Activated CD8-positive, alpha-beta memory T cell treated with anti-CD3 and anti-CD28 coated beads, Interleukin-2, amount 10 ng/mL, durations not matched to agents 7 days and 5 days (primary cell): Measurements from ENCODE around the gene CDHR3. TPM values are rescaled to one million over a fixed set of nuclear protein-coding genes. Genes with fewer than 3 reads are reported as not detected.

Experiments used
- ATAC-seq: fragments of 150-1000 bp; cut with Tn5 transposase; one replicate; pipeline ENCODE4 v1.10.0; 2021; ENCODE audit warnings: moderate library complexity
- CTCF ChIA-PET: fragments of 350-600 bp; sonication (Branson Sonifier 250); formaldehyde crosslinking; loops from one replicate; lab custom pipeline; 2021; ENCODE audit warnings: antibody characterized with exemption; lab: Charles Lee
- DNase-seq: peaks from one replicate; pipeline ENCODE4 v3.0.0-alpha.2; 2020
- H3K27ac Mint-ChIP-seq: one replicate; pipeline ENCODE4 v1.8.0; 2021; ENCODE audit warnings: mild to moderate bottlenecking, mixed read lengths
- H3K27me3 Mint-ChIP-seq: one replicate; pipeline ENCODE4 v1.8.0; 2021; ENCODE audit warnings: mixed read lengths
- H3K36me3 Mint-ChIP-seq: one replicate; pipeline ENCODE4 v1.8.0; 2021; ENCODE audit warnings: mild to moderate bottlenecking, mixed read lengths
- H3K4me1 Mint-ChIP-seq: one replicate; pipeline ENCODE4 v1.8.0; 2021; ENCODE audit warnings: mixed read lengths
- H3K4me3 Mint-ChIP-seq: one replicate; pipeline ENCODE4 v1.8.0; 2021; ENCODE audit warnings: mild to moderate bottlenecking, moderate library complexity, mixed read lengths
- H3K9me3 Mint-ChIP-seq: one replicate; pipeline ENCODE4 v1.8.0; 2022; ENCODE audit warnings: low read depth, mixed read lengths
- total RNA-seq, 2 experiments: library from RNA; stranded (reverse); gene quantifications; one replicate each; pipeline ENCODE4 v1.2.3, GENCODE V29; 2021

Gene CDHR3
- total RNA-seq, 2 experiments from 2014 or later: 0.30 to 0.58 TPM

DNA sequence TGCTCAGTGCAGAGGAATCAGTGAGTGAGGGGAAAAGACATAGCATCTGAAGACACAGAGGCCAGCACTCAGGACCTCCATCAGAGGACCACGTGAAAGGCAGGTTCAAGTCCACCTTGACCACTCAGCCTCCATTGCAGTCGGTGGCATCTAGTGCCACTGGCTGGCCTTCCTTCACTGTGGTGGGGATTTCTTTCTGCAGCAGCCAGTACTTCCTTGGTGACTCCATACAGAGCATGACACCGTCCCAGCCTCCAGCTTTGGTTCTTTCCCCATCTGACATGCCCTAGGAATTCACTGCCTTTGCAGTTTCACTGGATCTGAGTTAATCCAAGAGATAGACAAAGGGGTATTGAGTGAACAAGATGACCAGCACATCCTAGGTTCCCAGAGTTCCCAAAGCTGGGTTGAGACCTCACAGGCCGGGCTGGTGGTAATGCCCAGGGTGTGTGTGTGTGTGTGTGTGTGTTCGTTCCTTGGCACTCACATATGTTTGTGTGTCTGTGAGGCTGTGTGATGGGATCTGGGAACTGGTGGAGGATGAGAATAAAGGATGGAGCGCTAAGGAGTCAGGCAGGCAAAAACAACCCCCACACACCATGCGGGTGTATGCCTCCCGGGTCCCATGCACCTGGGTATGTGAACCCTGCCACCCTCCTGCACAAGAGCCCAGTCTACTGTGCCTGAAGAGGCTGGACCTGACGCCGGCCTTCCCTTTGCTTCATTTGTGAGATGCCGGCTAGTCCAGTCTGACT lies 91.3 kb downstream of the CDHR3 start:
- H3K9me3 Mint-ChIP-seq: no peaks in the 10 kb centered on the region
- no peak overlapping the region for H3K27ac Mint-ChIP-seq
- CTCF ChIA-PET: interaction anchor here (4.8 to 6.1 kb wide), 2 partner anchors 99 to 111 kb away, joined by 40 to 140 read pairs; no protein-coding TSS in a partner anchor
- H3K4me1 Mint-ChIP-seq: peaks cover 26% of the 10 kb centered on the region
- DNase-seq (no peak), ATAC-seq (no peak)
- H3K4me3 Mint-ChIP-seq: no peak overlapping the region
- peaks cover 20% of the 10 kb centered on the region for H3K27me3 Mint-ChIP-seq
- no peaks in the 10 kb centered on the region for H3K36me3 Mint-ChIP-seq

DNA sequence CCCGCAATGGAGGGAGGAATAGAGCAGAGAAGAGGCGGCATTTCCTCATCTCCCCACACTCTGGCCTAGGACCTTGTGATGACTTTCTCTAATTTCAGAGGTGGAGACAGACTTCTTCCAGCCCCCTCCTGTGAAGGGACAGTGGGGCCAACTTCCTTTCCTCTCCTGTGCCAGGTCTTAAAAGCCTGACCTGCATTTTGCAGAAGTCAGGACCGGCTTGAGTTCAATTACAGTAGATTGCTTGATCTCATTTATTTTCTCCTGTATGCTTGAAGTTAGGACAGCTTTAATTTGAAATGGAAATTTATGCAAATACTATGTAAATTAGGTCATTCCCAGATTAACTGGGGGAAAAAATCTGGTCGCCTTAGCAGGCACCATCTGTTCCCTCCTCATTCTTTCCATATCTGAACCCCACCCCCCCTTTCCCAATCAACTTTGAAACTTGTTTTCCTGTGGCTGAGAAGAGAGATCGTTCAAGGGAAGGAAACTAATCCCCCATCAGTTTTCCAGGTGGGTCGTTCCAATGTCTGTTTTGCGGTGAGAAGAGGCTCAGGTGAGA lies 92.0 kb downstream of the CDHR3 start:
- Mint-ChIP-seq H3K27me3 (peaks cover 20% of the 10 kb centered on the region), H3K4me3 (no peak overlapping the region), H3K9me3 (no peaks in the 10 kb centered on the region), H3K27ac (no peak overlapping the region), H3K4me1 (peaks cover 28% of the 10 kb centered on the region), H3K36me3 (no peaks in the 10 kb centered on the region)
- DNase-seq (no peak), ATAC-seq (no peak)
- CTCF ChIA-PET: interaction anchor here (4.5 to 6.1 kb wide), 3 partner anchors 16 to 110 kb away, joined by 18 to 140 read pairs (median 40); no protein-coding TSS in a partner anchor

DNA sequence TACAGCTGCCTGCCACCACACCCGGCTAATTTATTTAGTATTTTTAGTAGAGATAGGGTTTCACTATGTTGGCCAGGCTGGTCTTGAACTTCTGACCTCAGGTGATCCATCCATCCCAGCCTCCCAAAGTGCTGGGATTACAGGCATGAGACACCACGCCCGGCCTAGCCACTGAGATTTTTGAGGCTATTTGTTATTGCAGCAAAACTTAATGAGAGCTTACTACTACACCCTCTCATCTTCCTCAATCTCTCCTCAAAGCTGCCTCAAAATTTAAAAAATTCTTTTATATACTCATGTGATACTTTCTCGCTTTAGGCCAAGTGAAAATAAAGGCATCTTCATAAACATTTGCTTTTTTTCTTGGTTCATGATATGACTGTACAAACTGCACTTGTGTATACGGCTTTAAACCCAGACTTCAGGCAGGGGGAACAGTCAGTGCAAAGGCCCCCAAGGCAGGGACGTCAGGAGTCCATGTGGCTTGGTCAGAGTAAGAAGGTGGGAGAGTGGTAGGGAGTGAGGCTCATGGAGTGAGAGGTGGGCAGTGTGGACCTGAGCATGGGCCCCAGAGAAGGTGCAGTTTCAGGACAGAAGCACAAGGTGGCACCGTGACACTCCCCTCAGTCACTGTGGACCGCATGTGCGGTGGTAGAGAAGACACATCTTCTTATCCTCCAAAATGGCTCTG lies 93.6 kb downstream of the CDHR3 start:
- Mint-ChIP-seq H3K36me3 (no peaks in the 10 kb centered on the region), H3K27ac (peak overlapping the region; percentile 35), H3K27me3 (peaks cover 20% of the 10 kb centered on the region), H3K4me1 (peaks cover 28% of the 10 kb centered on the region), H3K9me3 (no peaks in the 10 kb centered on the region), H3K4me3 (no peak overlapping the region)
- ATAC-seq: peak; percentile 99
- CTCF ChIA-PET: interaction anchor here (1.2 to 6.1 kb wide), 14 partner anchors 9 to 296 kb away, joined by 3 to 140 read pairs (median 7); no protein-coding TSS in a partner anchor
- peak; percentile 81 for DNase-seq

DNA sequence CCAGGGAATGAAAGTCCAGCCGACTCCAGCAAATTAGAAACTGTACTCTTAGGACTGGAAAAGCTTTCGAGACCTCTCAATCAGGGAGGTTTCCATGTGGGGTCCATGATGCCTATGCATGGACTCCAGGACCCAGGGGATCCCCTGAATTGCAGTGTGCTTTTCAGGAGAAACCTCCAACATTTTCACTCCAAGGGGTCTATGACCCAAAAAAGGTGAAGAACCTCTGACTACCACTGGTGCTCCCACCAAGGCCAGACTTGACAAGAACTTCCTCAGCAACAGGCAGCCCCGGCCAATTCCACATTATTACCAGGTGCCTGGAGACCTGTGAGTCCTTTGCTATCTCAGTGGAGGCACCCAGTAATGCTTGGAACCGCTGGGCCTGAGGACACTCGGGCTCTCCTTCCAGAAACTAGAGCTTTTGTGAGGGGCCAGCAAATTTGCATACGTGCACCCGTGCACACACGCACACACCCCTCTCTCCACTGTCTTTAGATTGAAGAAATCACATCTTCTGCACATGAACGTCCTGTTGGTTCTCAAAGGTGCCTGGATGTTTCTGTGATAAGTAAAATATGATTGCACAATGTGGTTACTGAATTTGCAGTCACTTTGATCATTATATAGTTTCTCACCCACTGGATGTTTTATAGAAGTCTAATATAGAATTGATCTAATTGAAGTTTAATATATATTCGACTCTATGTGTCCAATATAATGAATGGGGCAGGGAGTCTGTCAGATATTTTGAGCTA lies 94.3 kb downstream of the CDHR3 start:
- H3K36me3 Mint-ChIP-seq: no peaks in the 10 kb centered on the region
- no peak overlapping the region for H3K4me3 Mint-ChIP-seq
- H3K27me3 Mint-ChIP-seq: peaks cover 14% of the 10 kb centered on the region
- H3K9me3 Mint-ChIP-seq: no peaks in the 10 kb centered on the region
- H3K27ac Mint-ChIP-seq: no peak overlapping the region
- CTCF ChIA-PET: interaction anchor here (0.7 to 6.1 kb wide), 16 partner anchors 10 to 114 kb away, joined by 3 to 140 read pairs (median 6); no protein-coding TSS in a partner anchor
- H3K4me1 Mint-ChIP-seq: peaks cover 34% of the 10 kb centered on the region
- no peak for ATAC-seq
- DNase-seq: no peak

DNA sequence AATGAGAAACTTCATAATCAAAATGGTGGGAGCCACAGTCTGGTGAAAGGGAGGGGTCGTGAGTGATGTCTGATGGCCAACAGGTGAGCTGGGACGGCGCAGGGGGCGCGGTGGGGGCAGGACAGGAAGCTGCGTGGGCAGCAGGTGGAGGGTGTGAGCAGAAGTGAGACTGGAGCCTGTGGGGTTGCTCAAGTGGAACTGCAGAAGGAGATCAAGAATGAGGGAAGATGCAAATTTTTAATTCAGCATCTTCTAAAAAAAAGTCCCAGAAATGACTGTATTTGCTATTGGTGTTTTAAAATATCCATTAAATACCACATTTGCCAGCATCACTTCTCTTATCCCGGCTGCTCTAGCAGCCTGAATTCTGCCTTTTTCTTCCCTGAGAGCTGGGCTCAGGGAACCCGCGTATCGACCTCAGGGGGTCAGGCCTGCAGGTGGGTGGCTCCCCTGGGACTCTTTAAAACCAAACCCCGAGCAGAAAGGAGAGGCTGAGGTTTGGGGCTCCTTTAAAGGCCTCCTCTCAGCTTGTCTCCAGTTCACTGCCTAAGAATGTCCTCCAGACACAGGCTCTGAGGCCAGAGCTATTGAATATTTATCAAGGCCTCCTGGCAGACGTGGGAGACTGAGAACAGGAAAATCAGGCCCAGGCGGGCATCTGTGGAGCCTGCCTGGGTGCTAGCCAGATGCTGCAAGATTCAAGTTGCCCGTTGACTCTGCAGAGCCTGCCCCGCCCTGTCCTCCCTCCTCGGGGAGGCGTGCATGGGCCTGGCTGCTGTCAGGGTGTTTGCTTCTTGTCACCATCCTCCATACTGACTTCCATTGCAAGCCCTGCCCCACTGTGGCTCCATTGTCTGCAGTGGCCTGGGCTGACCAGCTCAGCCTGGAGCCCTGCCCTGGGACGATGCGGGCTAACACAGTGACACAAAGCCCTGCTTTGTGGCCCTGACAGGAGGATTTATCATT lies 95.2 kb downstream of the CDHR3 start:
- no peak overlapping the region for H3K27ac Mint-ChIP-seq
- peaks cover 12% of the 10 kb centered on the region for H3K27me3 Mint-ChIP-seq
- no peak overlapping the region for H3K4me3 Mint-ChIP-seq
- CTCF ChIA-PET: interaction anchor here (0.7 to 6.1 kb wide), 15 partner anchors 10 to 119 kb away, joined by 3 to 140 read pairs (median 5); no protein-coding TSS in a partner anchor
- H3K36me3 Mint-ChIP-seq: no peaks in the 10 kb centered on the region
- H3K4me1 Mint-ChIP-seq: peaks cover 41% of the 10 kb centered on the region
- no peaks in the 10 kb centered on the region for H3K9me3 Mint-ChIP-seq
- no peak for DNase-seq
- no peak for ATAC-seq

DNA sequence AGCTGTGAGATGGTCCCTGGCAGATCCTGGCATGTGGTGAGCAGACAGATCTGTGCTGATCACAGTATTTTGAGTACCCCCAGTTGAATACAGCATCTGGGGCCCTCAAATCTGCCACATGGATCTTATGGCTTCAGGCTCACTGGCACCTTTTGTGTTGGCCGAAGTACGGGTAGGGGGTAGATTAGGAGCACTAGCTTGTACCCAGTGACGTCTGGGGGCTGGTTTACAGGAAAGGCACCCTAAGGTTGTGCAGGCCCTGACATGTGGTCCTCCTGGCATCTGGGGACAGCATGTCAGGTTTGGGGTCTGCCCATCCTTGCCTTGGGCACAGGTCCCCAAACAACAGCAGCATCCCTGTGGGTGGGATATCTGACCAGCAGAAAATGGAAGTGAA lies 95.9 kb downstream of the CDHR3 start:
- H3K36me3 Mint-ChIP-seq: no peaks in the 10 kb centered on the region

DNA sequence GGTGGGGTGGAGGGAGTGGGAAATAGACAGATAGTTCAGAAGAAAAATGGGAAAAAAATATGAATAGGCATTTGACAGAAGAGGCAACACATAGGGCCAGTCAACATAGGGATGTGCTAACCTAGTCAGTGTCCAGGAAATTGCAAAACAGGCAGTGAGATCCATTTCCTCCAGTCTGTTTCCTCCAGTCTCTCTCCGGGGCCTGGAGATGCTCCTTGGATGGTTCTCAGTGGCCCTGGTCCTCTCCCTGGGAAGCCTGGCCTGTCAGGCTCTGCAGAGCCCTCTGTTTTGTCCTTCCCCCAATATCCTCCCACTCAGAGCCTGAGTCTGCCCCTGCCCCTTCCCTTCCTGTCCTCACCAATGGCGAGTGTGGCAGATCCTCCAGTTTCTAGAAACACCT lies 96.5 kb downstream of the CDHR3 start:
- Mint-ChIP-seq H3K9me3 (no peaks in the 10 kb centered on the region), H3K4me3 (no peak overlapping the region), H3K4me1 (peaks cover 44% of the 10 kb centered on the region), H3K27ac (no peak overlapping the region), H3K27me3 (peaks cover 2% of the 10 kb centered on the region), H3K36me3 (no peaks in the 10 kb centered on the region)
- ATAC-seq: no peak
- CTCF ChIA-PET: interaction anchor here (0.8 to 6.1 kb wide), 6 partner anchors 12 to 108 kb away, joined by 3 to 140 read pairs (median 20); no protein-coding TSS in a partner anchor
- no peak for DNase-seq

More for the DNA sequence above, 95.9 kb downstream of the CDHR3 start:
- Mint-ChIP-seq H3K27ac (no peak overlapping the region), H3K27me3 (peaks cover 8% of the 10 kb centered on the region), H3K4me3 (no peak overlapping the region), H3K4me1 (peaks cover 44% of the 10 kb centered on the region), H3K9me3 (no peaks in the 10 kb centered on the region)
- ATAC-seq (no peak), DNase-seq (no peak)
- CTCF ChIA-PET: interaction anchor here (0.8 to 6.1 kb wide), 8 partner anchors 13 to 118 kb away, joined by 3 to 140 read pairs (median 13); no protein-coding TSS in a partner anchor

DNA sequence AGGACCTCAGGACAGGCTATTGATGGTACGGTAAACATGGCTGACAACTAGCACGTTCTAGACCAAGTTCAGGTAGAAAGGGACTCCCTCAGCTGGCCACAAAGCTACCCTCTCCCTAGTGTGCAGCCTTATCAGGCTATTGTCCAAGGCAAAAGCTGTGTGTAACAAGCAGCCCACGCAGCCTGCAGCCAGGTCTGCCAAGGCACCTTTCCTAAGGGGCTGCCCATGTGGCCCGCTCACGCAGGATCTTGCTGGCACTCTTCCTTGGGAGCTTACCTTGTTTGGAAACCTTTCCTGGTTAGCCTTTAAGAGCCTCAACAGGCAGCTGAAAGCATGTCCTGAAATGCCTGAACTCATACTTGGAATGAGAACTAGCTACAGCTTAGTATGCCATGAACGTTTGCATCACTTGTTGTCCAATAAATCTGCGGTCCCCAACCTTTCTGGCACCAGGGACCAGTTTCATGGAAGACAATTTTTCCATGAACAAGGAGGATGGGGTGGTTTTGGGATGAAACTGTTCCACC lies 97.4 kb downstream of the CDHR3 start:
- no peak overlapping the region for H3K27ac Mint-ChIP-seq
- CTCF ChIA-PET: interaction anchor here (0.8 to 2.7 kb wide), 4 partner anchors 11 to 107 kb away, joined by 3 to 12 read pairs (median 4); no protein-coding TSS in a partner anchor

GRCh38 chr7:106061301-106061979 lies 98.4 kb downstream of the CDHR3 start:
- H3K4me1 Mint-ChIP-seq: peaks cover 44% of the 10 kb centered on the region

More for the DNA sequence above, 97.4 kb downstream of the CDHR3 start:
- Mint-ChIP-seq H3K9me3 (no peaks in the 10 kb centered on the region), H3K4me1 (peaks cover 44% of the 10 kb centered on the region), H3K36me3 (no peaks in the 10 kb centered on the region), H3K4me3 (no peak overlapping the region), H3K27me3 (no peaks in the 10 kb centered on the region)
- no peak for ATAC-seq
- DNase-seq: peak; percentile 21

DNA sequence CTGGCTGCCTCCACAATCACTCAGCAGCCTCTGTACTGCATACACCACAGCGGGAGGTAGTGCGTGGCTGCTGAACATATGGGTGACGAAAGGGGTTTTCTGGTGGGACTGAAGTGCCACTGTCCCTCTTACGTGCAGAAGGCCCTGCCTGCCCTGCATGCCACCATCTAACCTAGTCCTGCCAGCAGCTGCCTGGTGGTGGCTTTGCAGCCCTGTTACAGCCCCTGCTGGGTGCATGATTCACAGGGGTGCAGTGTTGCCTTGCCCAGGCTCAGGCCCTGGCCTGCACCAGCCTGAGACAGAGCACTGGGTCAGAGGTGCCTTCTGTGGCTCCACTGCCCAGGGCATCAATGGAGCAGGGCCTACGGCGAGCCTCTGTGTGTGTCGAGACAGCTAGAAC lies 98.9 kb downstream of the CDHR3 start:
- Mint-ChIP-seq H3K9me3 (no peaks in the 10 kb centered on the region), H3K36me3 (no peaks in the 10 kb centered on the region), H3K27me3 (no peaks in the 10 kb centered on the region), H3K4me1 (peaks cover 40% of the 10 kb centered on the region), H3K4me3 (no peak overlapping the region), H3K27ac (peak overlapping the region; percentile 64)
- DNase-seq: no peak
- no peak for ATAC-seq
- CTCF ChIA-PET: interaction anchor here (1.4 to 2.7 kb wide), 2 partner anchors 9 to 92 kb away, joined by 3 to 12 read pairs; no protein-coding TSS in a partner anchor

More at GRCh38 chr7:106061301-106061979, 98.4 kb downstream of the CDHR3 start:
- Mint-ChIP-seq H3K27ac (no peak overlapping the region), H3K27me3 (no peaks in the 10 kb centered on the region), H3K36me3 (no peaks in the 10 kb centered on the region), H3K4me3 (no peak overlapping the region), H3K9me3 (no peaks in the 10 kb centered on the region)
- CTCF ChIA-PET: interaction anchor here (1.4 to 2.7 kb wide), 3 partner anchors 10 to 106 kb away, joined by 3 to 12 read pairs (median 6); no protein-coding TSS in a partner anchor
- no peak for DNase-seq
- ATAC-seq: no peak

DNA sequence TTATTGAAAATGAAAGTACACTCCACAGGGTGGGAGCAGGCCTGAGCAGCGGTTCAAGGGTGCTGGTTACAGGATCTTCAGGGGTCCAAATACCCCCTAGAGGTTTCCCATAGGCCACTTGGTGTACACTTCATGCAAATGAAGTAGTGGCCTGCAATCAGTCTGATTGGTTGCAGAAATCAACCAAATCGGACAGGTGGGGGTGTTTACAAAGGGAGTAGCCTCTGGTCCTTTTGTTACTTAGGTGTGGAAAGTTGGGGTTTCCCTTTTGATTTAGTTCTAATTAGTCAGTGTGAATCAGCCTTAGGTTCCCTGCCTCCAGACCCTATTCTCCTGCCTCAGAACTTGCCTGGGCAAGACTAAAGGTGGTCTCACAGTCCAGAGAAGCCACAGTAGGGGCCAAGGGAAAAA lies 99.5 kb downstream of the CDHR3 start:
- no peaks in the 10 kb centered on the region for H3K9me3 Mint-ChIP-seq
- peak; percentile 40 for DNase-seq
- H3K36me3 Mint-ChIP-seq: no peaks in the 10 kb centered on the region
- CTCF ChIA-PET: interaction anchor here (2.7 kb wide), 1 partner anchor 92 kb away, joined by 12 read pairs; no protein-coding TSS in a partner anchor
- ATAC-seq: no peak
- peaks cover 36% of the 10 kb centered on the region for H3K4me1 Mint-ChIP-seq
- no peaks in the 10 kb centered on the region for H3K27me3 Mint-ChIP-seq
- H3K4me3 Mint-ChIP-seq: no peak overlapping the region
- peak overlapping the region; percentile 64 for H3K27ac Mint-ChIP-seq
